HPDE6-E6E7 (cell line): ENCODE results near the gene TMEM74B.

ENCODE experiments used
- DNase-seq: peaks from one replicate; pipeline ENCODE4 v3.0.0; 2011; ENCODE audit warnings: missing footprints; ENCODE audit errors: extremely low spot score

The TMEM74B gene

GRCh38 chr20:1144401-1145172 is 40.2 kb downstream of the TMEM74B start:
- DNase-seq: no peak

GRCh38 chr20:1137236-1137635 is 47.5 kb downstream of the TMEM74B start:
- DNase-seq: no peak

DNA sequence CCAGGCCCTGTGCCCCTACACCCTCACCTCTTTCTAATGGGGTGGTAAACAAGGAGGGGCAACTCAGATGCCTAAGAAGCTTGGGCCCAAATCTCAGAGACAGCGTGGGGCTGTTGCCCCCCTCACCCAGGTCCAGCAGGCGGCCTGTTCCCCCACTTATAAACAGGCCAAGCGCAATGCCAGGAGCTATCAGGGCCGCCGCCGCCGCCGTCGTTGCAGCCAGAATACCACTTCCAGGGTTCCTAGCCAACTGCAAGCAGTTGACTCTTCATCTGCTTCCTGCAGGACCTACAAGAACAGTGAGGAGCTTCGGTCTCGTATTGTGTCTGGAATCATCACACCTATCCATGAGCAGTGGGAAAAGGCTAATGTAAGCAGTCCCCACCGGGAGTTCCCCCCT is 49.9 kb downstream of the TMEM74B start:
- no peak for DNase-seq

- no peak for DNase-seq
These were observed 50.4 kb downstream of the TMEM74B start for GRCh38 chr20:1134355-1134754.

DNA sequence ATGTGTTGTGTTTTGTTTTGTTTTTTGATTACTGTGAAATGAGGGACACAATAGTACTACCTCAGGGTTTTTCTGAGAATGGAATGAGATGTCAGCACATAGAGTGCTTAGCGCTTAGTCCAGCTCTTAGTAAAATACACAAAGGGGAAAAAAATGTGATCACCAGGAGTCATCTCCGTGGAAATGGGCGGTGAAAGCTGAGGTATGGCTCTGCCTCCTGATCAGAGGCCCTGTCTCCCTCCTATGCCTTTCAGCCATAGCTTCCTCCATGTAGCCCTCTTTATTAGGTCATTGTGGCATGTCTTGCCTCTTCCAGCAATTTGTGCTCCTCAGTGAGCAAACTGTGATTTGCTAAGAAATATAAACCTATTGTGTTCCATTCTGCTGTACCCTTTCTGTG is 53.4 kb downstream of the TMEM74B start:
- DNase-seq: no peak

- DNase-seq: no peak
These were observed 53.9 kb downstream of the TMEM74B start for GRCh38 chr20:1130847-1131246.
